KMS-11 (cell line): ENCODE measurements around the gene TMEM235.

Experiments used
- H2AFZ ChIP-seq: fragments of 200-600 bp; sonication (generic); 2 replicates; pipeline ENCODE4 v1.6.1; 2016; ENCODE audit warnings: antibody characterized with exemption, mixed run types, low read depth
- H3K27ac ChIP-seq: fragments of 200-600 bp; sonication (generic); 2 replicates; pipeline ENCODE4 v1.6.1; 2016; ENCODE audit warnings: mild to moderate bottlenecking, mixed run types
- H3K27me3 ChIP-seq: fragments of 200-600 bp; sonication (generic); 2 replicates; pipeline ENCODE4 v1.6.1; 2017; ENCODE audit warnings: mild to moderate bottlenecking, low read depth, mixed run types, moderate library complexity; ENCODE audit not compliant: insufficient read depth
- H3K36me3 ChIP-seq: fragments of 200-600 bp; sonication (generic); 2 replicates; pipeline ENCODE4 v1.6.1; 2017; ENCODE audit warnings: mild to moderate bottlenecking, mixed run types; ENCODE audit not compliant: insufficient read depth
- H3K4me1 ChIP-seq: fragments of 200-600 bp; sonication (generic); 2 replicates; pipeline ENCODE4 v1.6.1; 2016; ENCODE audit warnings: mild to moderate bottlenecking, low read depth, mixed run types; ENCODE audit not compliant: poor library complexity, severe bottlenecking
- H3K4me2 ChIP-seq: fragments of 200-600 bp; sonication (generic); 2 replicates; pipeline ENCODE4 v1.7.0; 2016; ENCODE audit warnings: mild to moderate bottlenecking, mixed run types
- H3K4me3 ChIP-seq: fragments of 200-600 bp; sonication (generic); IDR thresholded peaks from 2 replicates; pipeline ENCODE4 v1.6.1; 2017; ENCODE audit warnings: low read depth, low read length, mixed read lengths; ENCODE audit not compliant: insufficient read depth
- H3K79me2 ChIP-seq: fragments of 200-600 bp; sonication (generic); 2 replicates; pipeline ENCODE4 v1.6.1; 2016; ENCODE audit warnings: low read depth, mixed run types; ENCODE audit not compliant: insufficient read depth
- H3K9ac ChIP-seq: fragments of 200-600 bp; sonication (generic); 2 replicates; pipeline ENCODE4 v1.6.1; 2016; ENCODE audit warnings: mild to moderate bottlenecking, mixed run types
- H4K20me1 ChIP-seq: fragments of 200-600 bp; sonication (generic); 2 replicates; pipeline ENCODE4 v1.6.1; 2016; ENCODE audit warnings: mild to moderate bottlenecking, mixed run types; ENCODE audit not compliant: insufficient read depth
- CTCF ChIP-seq: fragments of 200-600 bp; sonication (generic); conservative IDR thresholded peaks from 2 replicates; pipeline ENCODE4 v1.6.1; 2017; ENCODE audit warnings: low read depth, mild to moderate bottlenecking, antibody characterized with exemption, low read length, moderate library complexity, mixed read lengths

The TMEM235 gene

GRCh38 chr17:78230252-78230962 is 1.0 kb upstream of the TMEM235 start:
- peak overlapping the region; percentile 75; the same call in 1 of the 2 replicates for H2AFZ ChIP-seq

GRCh38 chr17:78231991-78232858 is 794 bp downstream of the TMEM235 start:
- no peaks in the 10 kb centered on the region for H3K79me2 ChIP-seq
- H3K4me1 ChIP-seq, result peaks cover 23% of the 10 kb centered on the region
- H3K36me3 ChIP-seq, result no peaks in the 10 kb centered on the region
- no peak for TF ChIP-seq CTCF
- no peak overlapping the region for H2AFZ ChIP-seq
- H3K27ac ChIP-seq, result no peak overlapping the region
- no peak overlapping the region for H3K4me3 ChIP-seq
- no peaks in the 10 kb centered on the region for H4K20me1 ChIP-seq
- no peak overlapping the region for H3K4me2 ChIP-seq
- no peak overlapping the region for H3K9ac ChIP-seq
- no peaks in the 10 kb centered on the region for H3K27me3 ChIP-seq

More at GRCh38 chr17:78230252-78230962, 1.0 kb upstream of the TMEM235 start:
- Histone ChIP-seq H3K27me3 (no peaks in the 10 kb centered on the region), H4K20me1 (no peaks in the 10 kb centered on the region), H3K27ac (no peak overlapping the region; the same call in 1 of the 2 replicates), H3K9ac (no peak overlapping the region; the same call in 1 of the 2 replicates), H3K4me2 (peak overlapping the region; percentile 79), H3K79me2 (no peaks in the 10 kb centered on the region), H3K36me3 (no peaks in the 10 kb centered on the region), H3K4me3 (no peak overlapping the region), H3K4me1 (peaks cover 23% of the 10 kb centered on the region)
- no peak for TF ChIP-seq CTCF

GRCh38 chr17:78232859-78233173 is 1.4 kb downstream of the TMEM235 start:
- Histone ChIP-seq H3K36me3 (no peaks in the 10 kb centered on the region), H3K79me2 (no peaks in the 10 kb centered on the region), H3K4me1 (peaks cover 23% of the 10 kb centered on the region), H2AFZ (no peak overlapping the region), H3K4me2 (no peak overlapping the region), H3K4me3 (no peak overlapping the region), H3K9ac (no peak overlapping the region), H3K27ac (no peak overlapping the region), H3K27me3 (no peaks in the 10 kb centered on the region), H4K20me1 (no peaks in the 10 kb centered on the region)
- TF ChIP-seq CTCF, result no peak

GRCh38 chr17:78233678-78234077 is 2.2 kb downstream of the TMEM235 start:
- H3K27me3 ChIP-seq, result no peaks in the 10 kb centered on the region
- H3K4me1 ChIP-seq, result peaks cover 23% of the 10 kb centered on the region
- no peak overlapping the region for H2AFZ ChIP-seq
- TF ChIP-seq CTCF, result no peak
- H3K9ac ChIP-seq, result no peak overlapping the region
- no peak overlapping the region for H3K4me2 ChIP-seq
- H3K36me3 ChIP-seq, result no peaks in the 10 kb centered on the region
- H3K27ac ChIP-seq, result no peak overlapping the region
- H4K20me1 ChIP-seq, result no peaks in the 10 kb centered on the region
- no peak overlapping the region for H3K4me3 ChIP-seq
- no peaks in the 10 kb centered on the region for H3K79me2 ChIP-seq
